Gastroesophageal sphincter (tissue), 4 donors: ENCODE results near the gene DNAH11. TPM values are rescaled to one million over a fixed set of nuclear protein-coding genes. Genes with fewer than 3 reads are reported as not detected.

Experiments used
- ATAC-seq: fragments of 150-250 bp; one replicate; pipeline ENCODE4 v1.9.1; 2016; ENCODE audit warnings: mild to moderate bottlenecking, moderate library complexity
- H3K27ac ChIP-seq, 4 donors: fragments of 200-600 bp; sonication (generic) in 3 of 4; 1 replicate in 3 of 4; 2 replicates in 1 of 4; pipeline ENCODE4 v1.5.1; 2016 to 2019
- H3K27me3 ChIP-seq: fragments of 200-600 bp; sonication (generic); one replicate; pipeline ENCODE4 v1.5.1; 2019
- H3K36me3 ChIP-seq, 2 donors: fragments of 200-600 bp; sonication (generic); one replicate each; pipeline ENCODE4 v1.5.1; 2019; ENCODE audit warnings: control low read depth in 1 of 2
- H3K4me1 ChIP-seq, 3 donors: fragments of 200-600 bp; sonication (generic); 1 replicate in 2 of 3; 2 replicates in 1 of 3; pipeline ENCODE4 v1.5.1; 2016 to 2019; ENCODE audit warnings: control low read depth in 2 of 3
- H3K4me3 ChIP-seq, 2 donors: fragments of 200-600 bp; sonication (generic); one replicate each; pipeline ENCODE4 v1.5.1; 2019; ENCODE audit warnings: mild to moderate bottlenecking in 1 of 2, moderate library complexity in 1 of 2
- H3K9me3 ChIP-seq, 3 donors: fragments of 200-600 bp; sonication (generic); one replicate each; pipeline ENCODE4 v1.5.1; 2017 to 2019; ENCODE audit warnings: control low read depth in 2 of 3
- CTCF ChIP-seq, 4 experiments: fragments of 200-600 bp in 2 of 4; fragments of 450-650 bp in 2 of 4; sonication (generic) in 1 of 4; IDR thresholded peaks; one replicate each; pipeline ENCODE4 v1.5.1; 2017 to 2019; ENCODE audit warnings: antibody characterized with exemption in 4 of 4, mild to moderate bottlenecking in 2 of 4, moderate library complexity in 2 of 4
- EP300 ChIP-seq: sonication (generic); formaldehyde crosslinking; IDR thresholded peaks from one replicate; pipeline ENCODE4 v1.6.1; 2017; ENCODE audit warnings: antibody characterized with exemption, mild to moderate bottlenecking
- POLR2A ChIP-seq, 2 donors: fragments of 450-650 bp; IDR thresholded peaks; one replicate each; pipeline ENCODE4 v1.6.1; 2017; ENCODE audit warnings: antibody characterized with exemption in 2 of 2, mild to moderate bottlenecking in 2 of 2, moderate library complexity in 1 of 2
- POLR2AphosphoS5 ChIP-seq: sonication (generic); formaldehyde crosslinking; IDR thresholded peaks from one replicate; pipeline ENCODE4 v1.6.1; 2017; ENCODE audit warnings: antibody characterized with exemption
- WGBS, 2 donors: methylation state at CpG; one replicate each; pipeline ENCODE4 v1.1.5; 2018; ENCODE audit warnings: low coverage in 1 of 2; 5-methylcytosine and 5-hydroxymethylcytosine counted together
- total RNA-seq, 4 donors: library from RNA; depleted of rRNA; stranded (reverse); fragments of >200 nt; gene quantifications; one replicate each; pipeline ENCODE4 v1.1.0, GENCODE V29; 2016

Gene DNAH11
- total RNA-seq, 4 donors from 2014 or later, result 6.9 to 31.8 (median 10.4) TPM

- no peak overlapping the region for H3K27ac ChIP-seq
- WGBS, 2 donors, result 33 to 44% methylated on average over 1 of the region's 1 CpG
- no peaks in the 10 kb centered on the region for H3K27me3 ChIP-seq
- no peaks in the 10 kb centered on the region for H3K9me3 ChIP-seq
- no peak overlapping the region for H3K4me3 ChIP-seq
- ATAC-seq, result no peak
- H3K4me1 ChIP-seq, result no peaks in the 10 kb centered on the region
- TF ChIP-seq POLR2AphosphoS5 (no peak), EP300 (no peak), POLR2A (IDR thresholded peaks at IDR 0.05) (no peak), CTCF (IDR thresholded peaks at IDR 0.05) (no peak)
- peaks cover 0 to 9% of the 10 kb centered on the region in 2 donors for H3K36me3 ChIP-seq
Measured at GRCh38 chr7:21762469-21762868, 219.6 kb downstream of the DNAH11 start.

GRCh38 chr7:21763818-21764217, 221.0 kb downstream of the DNAH11 start:
- H3K27me3 ChIP-seq, result no peaks in the 10 kb centered on the region
- H3K36me3 ChIP-seq, result peaks cover 0 to 2% of the 10 kb centered on the region in 2 donors
- H3K4me1 ChIP-seq, result no peaks in the 10 kb centered on the region
- 87 to 93% methylated on average over 3 to 4 of the region's 4 CpGs for WGBS, 2 donors
- no peaks in the 10 kb centered on the region for H3K9me3 ChIP-seq
- no peak overlapping the region for H3K27ac ChIP-seq
- H3K4me3 ChIP-seq, result no peak overlapping the region
- no peak for TF ChIP-seq EP300
- TF ChIP-seq POLR2AphosphoS5, result no peak
- TF ChIP-seq CTCF (IDR thresholded peaks at IDR 0.05), result no peak
- TF ChIP-seq POLR2A (IDR thresholded peaks at IDR 0.05), result no peak
- ATAC-seq, result no peak

- Histone ChIP-seq H3K27ac (no peak overlapping the region), H3K27me3 (no peaks in the 10 kb centered on the region), H3K9me3 (no peaks in the 10 kb centered on the region), H3K4me1 (peaks cover 0 to 6% (median 0%) of the 10 kb centered on the region in 3 donors), H3K4me3 (no peak overlapping the region), H3K36me3 (no peaks in the 10 kb centered on the region)
- TF ChIP-seq POLR2A (IDR thresholded peaks at IDR 0.05) (no peak), EP300 (no peak), CTCF (IDR thresholded peaks at IDR 0.05) (no peak), POLR2AphosphoS5 (no peak)
- no peak for ATAC-seq
- 80 to 100% methylated on average over 1 to 2 of the region's 2 CpGs for WGBS, 2 donors
Measured at GRCh38 chr7:21766218-21766617, 223.4 kb downstream of the DNAH11 start.

GRCh38 chr7:21767300-21767900, 224.6 kb downstream of the DNAH11 start:
- no peaks in the 10 kb centered on the region for H3K27me3 ChIP-seq
- 18 to 32% methylated on average over 6 of the region's 6 CpGs for WGBS, 2 donors
- H3K4me1 ChIP-seq, result peaks cover 0 to 17% (median 4%) of the 10 kb centered on the region in 3 donors
- H3K9me3 ChIP-seq, result no peaks in the 10 kb centered on the region
- no peaks in the 10 kb centered on the region for H3K36me3 ChIP-seq
- H3K4me3 ChIP-seq, result no peak overlapping the region
- ATAC-seq, result peak; percentile 70
- H3K27ac ChIP-seq, result no peak overlapping the region
- TF ChIP-seq CTCF (IDR thresholded peaks at IDR 0.05), result peak in 3 of 4 experiments; percentile 26 to 37 (median 30)
- TF ChIP-seq POLR2A (IDR thresholded peaks at IDR 0.05), result no peak

GRCh38 chr7:21768279-21768678, 225.4 kb downstream of the DNAH11 start:
- no peak for TF ChIP-seq EP300
- no peak for TF ChIP-seq POLR2AphosphoS5
- TF ChIP-seq CTCF (IDR thresholded peaks at IDR 0.05), result no peak
- TF ChIP-seq POLR2A (IDR thresholded peaks at IDR 0.05), result no peak
- H3K4me1 ChIP-seq, result peaks cover 0 to 26% (median 4%) of the 10 kb centered on the region in 3 donors
- no peak for ATAC-seq
- no peak overlapping the region for H3K27ac ChIP-seq
- H3K9me3 ChIP-seq, result no peaks in the 10 kb centered on the region
- H3K4me3 ChIP-seq, result no peak overlapping the region
- no peaks in the 10 kb centered on the region for H3K36me3 ChIP-seq
- 63 to 73% methylated on average over 5 of the region's 5 CpGs for WGBS, 2 donors
- H3K27me3 ChIP-seq, result no peaks in the 10 kb centered on the region
